Liver (tissue), 9 donors: ENCODE measurements around the gene BMX. TPM values are rescaled to one million over a fixed set of nuclear protein-coding genes. Genes with fewer than 3 reads are reported as not detected.

Source experiments
- DNase-seq: peaks from one replicate; pipeline ENCODE4 v3.0.0-alpha.2; 2017; ENCODE audit warnings: low spot score
- H3K27ac ChIP-seq, 2 donors: one replicate each; pipeline ENCODE4 v1.7.0; 2013; ENCODE audit warnings: inconsistent platforms in 2 of 2, low read length in 2 of 2, control low read depth in 1 of 2, low read depth in 1 of 2, mild to moderate bottlenecking in 1 of 2
- H3K27me3 ChIP-seq, 4 donors: one replicate each; pipeline versions ENCODE4 v1.6.1 to v1.7.0; 2013; ENCODE audit warnings: low read length in 3 of 4, inconsistent platforms in 1 of 4, mild to moderate bottlenecking in 1 of 4, moderate library complexity in 1 of 4; ENCODE audit not compliant: control insufficient read depth in 4 of 4, insufficient read depth in 4 of 4
- H3K36me3 ChIP-seq, 4 donors: one replicate each; pipeline versions ENCODE4 v1.6.1 to v1.7.0; 2013; ENCODE audit warnings: low read length in 3 of 4, mild to moderate bottlenecking in 3 of 4, low read depth in 1 of 4, moderate library complexity in 1 of 4; ENCODE audit not compliant: control insufficient read depth in 4 of 4, insufficient read depth in 3 of 4
- H3K4me1 ChIP-seq, 4 donors: one replicate each; pipeline versions ENCODE4 v1.6.1 to v1.7.0; 2013; ENCODE audit warnings: low read length in 3 of 4, mild to moderate bottlenecking in 3 of 4, moderate library complexity in 1 of 4; ENCODE audit not compliant: control insufficient read depth in 4 of 4, insufficient read depth in 4 of 4
- H3K4me3 ChIP-seq, 3 donors: one replicate each; pipeline versions ENCODE4 v1.6.1 to v1.7.0; 2013; ENCODE audit warnings: low read length in 3 of 3, control low read depth in 1 of 3, low read depth in 1 of 3, mild to moderate bottlenecking in 1 of 3
- H3K9ac ChIP-seq, 2 donors: one replicate each; pipeline ENCODE4 v1.7.0; 2013; ENCODE audit warnings: low read length in 2 of 2, mild to moderate bottlenecking in 2 of 2, moderate library complexity in 2 of 2, control low read depth in 1 of 2, low read depth in 1 of 2
- H3K9me3 ChIP-seq, 4 donors: one replicate each; pipeline versions ENCODE4 v1.6.1 to v1.7.0; 2013; ENCODE audit warnings: low read length in 3 of 4; ENCODE audit not compliant: control insufficient read depth in 4 of 4
- ATF3 ChIP-seq: IDR thresholded peaks from 2 replicates; pipeline ENCODE4 v1.6.1; 2016; ENCODE audit warnings: antibody characterized with exemption
- EGR1 ChIP-seq, 2 donors: IDR thresholded peaks; 2 replicates each; pipeline ENCODE4 v1.6.1; 2016 to 2018; ENCODE audit warnings: antibody characterized with exemption in 2 of 2, low read depth in 2 of 2
- FOXA1 ChIP-seq: IDR thresholded peaks from 2 replicates; pipeline ENCODE4 v1.6.1; 2016; ENCODE audit warnings: antibody characterized with exemption
- FOXA2 ChIP-seq: IDR thresholded peaks from 2 replicates; pipeline ENCODE4 v1.6.1; 2016; ENCODE audit warnings: antibody characterized with exemption
- GABPA ChIP-seq, 2 donors: IDR thresholded peaks in 1 of 2; conservative IDR thresholded peaks in 1 of 2; 2 replicates each; pipeline ENCODE4 v1.6.1; 2016; ENCODE audit warnings: antibody characterized with exemption in 2 of 2, mild to moderate bottlenecking in 1 of 2, moderate library complexity in 1 of 2
- HNF4A ChIP-seq, 2 donors: conservative IDR thresholded peaks; 2 replicates each; pipeline ENCODE4 v1.6.1; 2016; ENCODE audit warnings: antibody characterized with exemption in 2 of 2, mild to moderate bottlenecking in 2 of 2
- HNF4G ChIP-seq: IDR thresholded peaks from 2 replicates; pipeline ENCODE4 v1.6.1; 2016; ENCODE audit warnings: antibody characterized with exemption
- JUND ChIP-seq, 2 donors: IDR thresholded peaks; 2 replicates each; pipeline ENCODE4 v1.6.1; 2016; ENCODE audit warnings: antibody characterized with exemption in 2 of 2
- NR2F2 ChIP-seq: IDR thresholded peaks from 2 replicates; pipeline ENCODE4 v1.6.1; 2016; ENCODE audit warnings: antibody characterized with exemption
- RAD21 ChIP-seq, 2 donors: IDR thresholded peaks; 2 replicates each; pipeline ENCODE4 v1.6.1; 2016; ENCODE audit warnings: antibody characterized with exemption in 2 of 2, mild to moderate bottlenecking in 2 of 2
- REST ChIP-seq: IDR thresholded peaks from 2 replicates; pipeline ENCODE4 v1.6.1; 2016; ENCODE audit warnings: antibody characterized with exemption, mild to moderate bottlenecking
- SP1 ChIP-seq: IDR thresholded peaks from 2 replicates; pipeline ENCODE4 v1.6.1; 2018; ENCODE audit warnings: antibody characterized with exemption, mild to moderate bottlenecking
- YY1 ChIP-seq: IDR thresholded peaks from 2 replicates; pipeline ENCODE4 v1.6.1; 2016; ENCODE audit warnings: antibody characterized with exemption, mild to moderate bottlenecking
- ZBTB33 ChIP-seq: IDR thresholded peaks from 2 replicates; pipeline ENCODE4 v1.6.1; 2016; ENCODE audit warnings: antibody characterized with exemption
- WGBS: extraction: QIAGEN DNeasy Blood & Tissue Kit; methylation state at CpG from one replicate; pipeline ENCODE4 v1.1.7; 2013; 5-methylcytosine and 5-hydroxymethylcytosine counted together
- polyA plus RNA-seq, 2 donors: library from polyadenylated mRNA; stranded (reverse) in 1 of 2; unstranded in 1 of 2; fragments of 200-250 nt in 1 of 2; fragments of >200 nt in 1 of 2; fragmentation: Nextera tagmentation in 1 of 2; extraction: Ambion mirVana in 1 of 2; gene quantifications; one replicate each; pipeline versions ENCODE4 v1.2.1 to v1.2.3, GENCODE V29; 2013 to 2015
- total RNA-seq, 2 donors: library from RNA; depleted of rRNA; stranded (reverse); fragments of >200 nt; gene quantifications; one replicate each; pipeline ENCODE4 v1.2.3, GENCODE V29; 2014
- TF ChIP-seq, protein P1 (sequence below): fragments of 150-350 bp; IDR thresholded peaks from 2 replicates; pipeline ENCODE4 v1.5.1; 2017; ENCODE audit warnings: improper control_type of control experiment, low read depth, low read length; ENCODE audit not compliant: missing input control
- donor health status: healthy.
- donor health status: healthy.
- donor health status: healthy.
- donor health status: healthy.
- donor health status: healthy.

Gene BMX
- total and polyA plus RNA-seq, 4 donors: 0.23 to 0.67 (median 0.33) TPM

DNA sequence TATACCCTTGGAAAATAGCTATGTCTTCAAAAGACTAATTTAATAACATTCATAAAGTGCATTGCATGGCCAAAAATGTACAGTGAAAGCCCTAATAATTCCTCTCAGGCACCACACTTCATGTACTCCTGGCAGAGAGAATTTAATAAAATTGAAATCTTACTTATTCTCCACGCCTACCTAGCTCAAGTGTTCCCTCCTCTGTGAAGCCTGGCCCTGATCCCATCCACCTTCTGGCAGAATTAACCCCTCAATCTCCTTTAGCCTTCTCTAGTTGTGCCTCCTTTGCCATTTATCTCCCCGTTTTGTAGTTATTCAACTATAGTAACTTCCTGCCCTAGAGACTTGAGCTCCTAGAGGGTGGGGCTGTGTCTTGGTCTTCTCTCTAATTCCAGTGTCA, 73.4 kb downstream of the BMX start:
- no peak overlapping the region for H3K4me3 ChIP-seq
- no peaks in the 10 kb centered on the region for H3K36me3 ChIP-seq
- no peaks in the 10 kb centered on the region for H3K4me1 ChIP-seq
- no peaks in the 10 kb centered on the region for H3K9me3 ChIP-seq
- TF ChIP-seq NR2F2 (no peak), FOXA1 (no peak), JUND (IDR thresholded peaks at IDR 0.05) (no peak), GABPA (IDR thresholded peaks at IDR 0.05 in 1 of 2, conservative IDR thresholded peaks at IDR 0.05 in 1 of 2) (no peak), REST (no peak), HNF4G (no peak)
- no peak overlapping the region for H3K27ac ChIP-seq
- 85% methylated on average over 2 of the region's 2 CpGs for WGBS
- H3K27me3 ChIP-seq: peaks cover 0 to 2% (median 0%) of the 10 kb centered on the region in 4 donors
- H3K9ac ChIP-seq: no peak overlapping the region
- no peak for DNase-seq

GRCh38 chrX:15576019-15576418, 75.4 kb downstream of the BMX start:
- Histone ChIP-seq H3K36me3 (no peaks in the 10 kb centered on the region), H3K4me1 (no peaks in the 10 kb centered on the region), H3K9ac (no peak overlapping the region), H3K27ac (no peak overlapping the region), H3K4me3 (no peak overlapping the region), H3K27me3 (peaks cover 0 to 2% (median 0%) of the 10 kb centered on the region in 4 donors), H3K9me3 (no peaks in the 10 kb centered on the region)
- no peak for DNase-seq
- WGBS: 62% methylated on average over 1 of the region's 1 CpG
- no peak for TF ChIP-seq JUND (IDR thresholded peaks at IDR 0.05)

DNA sequence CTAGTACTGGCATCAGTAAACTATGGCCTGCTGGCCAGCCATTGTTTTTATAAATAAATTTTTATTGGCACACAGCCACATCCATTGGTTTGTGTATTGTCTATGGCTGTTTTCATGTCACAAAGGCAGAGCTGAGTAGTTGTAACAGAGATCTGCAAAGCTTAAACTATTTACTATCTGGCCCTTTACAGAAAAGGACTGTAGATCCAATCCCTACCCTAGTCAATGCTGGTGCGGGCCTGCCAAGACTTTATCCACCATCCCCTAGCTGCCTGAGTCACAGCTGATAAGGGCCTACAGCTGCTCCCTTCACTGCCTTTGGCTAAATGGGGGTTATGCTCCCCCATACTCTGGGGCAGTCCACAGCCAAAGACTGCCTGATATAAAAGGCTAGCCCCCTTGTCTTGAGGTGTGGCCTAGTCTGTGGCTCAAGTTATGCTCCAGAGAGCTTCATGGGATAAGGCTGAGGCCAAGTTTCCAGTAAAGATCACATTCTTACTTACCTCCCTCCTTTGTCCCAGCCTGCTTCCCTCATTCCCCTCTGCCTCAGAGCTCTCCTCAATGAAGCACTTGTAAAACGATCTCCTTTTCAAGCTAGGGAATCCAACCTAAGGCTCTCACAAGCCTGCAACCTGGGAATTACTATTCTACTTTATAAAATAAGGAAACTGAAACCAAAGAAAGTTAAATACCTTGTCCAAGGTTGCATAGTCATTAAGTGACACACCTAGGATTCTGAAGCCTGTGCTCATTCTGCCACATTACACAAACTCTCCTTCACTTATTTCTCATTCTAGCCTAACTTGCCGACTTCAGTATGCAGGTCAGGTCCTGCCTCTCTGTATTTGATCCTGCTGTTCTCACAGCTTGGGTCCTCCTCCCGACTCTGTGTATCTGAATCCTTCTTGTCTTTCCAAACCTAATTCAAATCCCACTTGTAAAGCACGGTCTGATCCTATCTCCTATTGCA, 79.5 kb downstream of the BMX start:
- no peak overlapping the region for H3K27ac ChIP-seq
- no peak for TF ChIP-seq ZBTB33
- no peak for TF ChIP-seq RAD21 (IDR thresholded peaks at IDR 0.05)
- TF ChIP-seq GABPA (IDR thresholded peaks at IDR 0.05 in 1 of 2, conservative IDR thresholded peaks at IDR 0.05 in 1 of 2): no peak
- TF ChIP-seq HNF4A (conservative IDR thresholded peaks at IDR 0.05): no peak
- TF ChIP-seq EGR1 (IDR thresholded peaks at IDR 0.05; ENCODE audit: low read depth in 2 of 2): no peak
- TF ChIP-seq SP1: no peak
- TF ChIP-seq, protein P1, sequence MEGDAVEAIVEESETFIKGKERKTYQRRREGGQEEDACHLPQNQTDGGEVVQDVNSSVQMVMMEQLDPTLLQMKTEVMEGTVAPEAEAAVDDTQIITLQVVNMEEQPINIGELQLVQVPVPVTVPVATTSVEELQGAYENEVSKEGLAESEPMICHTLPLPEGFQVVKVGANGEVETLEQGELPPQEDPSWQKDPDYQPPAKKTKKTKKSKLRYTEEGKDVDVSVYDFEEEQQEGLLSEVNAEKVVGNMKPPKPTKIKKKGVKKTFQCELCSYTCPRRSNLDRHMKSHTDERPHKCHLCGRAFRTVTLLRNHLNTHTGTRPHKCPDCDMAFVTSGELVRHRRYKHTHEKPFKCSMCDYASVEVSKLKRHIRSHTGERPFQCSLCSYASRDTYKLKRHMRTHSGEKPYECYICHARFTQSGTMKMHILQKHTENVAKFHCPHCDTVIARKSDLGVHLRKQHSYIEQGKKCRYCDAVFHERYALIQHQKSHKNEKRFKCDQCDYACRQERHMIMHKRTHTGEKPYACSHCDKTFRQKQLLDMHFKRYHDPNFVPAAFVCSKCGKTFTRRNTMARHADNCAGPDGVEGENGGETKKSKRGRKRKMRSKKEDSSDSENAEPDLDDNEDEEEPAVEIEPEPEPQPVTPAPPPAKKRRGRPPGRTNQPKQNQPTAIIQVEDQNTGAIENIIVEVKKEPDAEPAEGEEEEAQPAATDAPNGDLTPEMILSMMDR: no peak
- no peak for TF ChIP-seq REST
- no peak for TF ChIP-seq FOXA2
- TF ChIP-seq YY1: no peak
- TF ChIP-seq ATF3: no peak
- TF ChIP-seq FOXA1: no peak

More for the DNA sequence above, 79.5 kb downstream of the BMX start:
- H3K9ac ChIP-seq: no peak overlapping the region
- no peaks in the 10 kb centered on the region for H3K27me3 ChIP-seq
- WGBS: 80% methylated on average over 5 of the region's 5 CpGs
- no peaks in the 10 kb centered on the region for H3K9me3 ChIP-seq
- H3K36me3 ChIP-seq: no peaks in the 10 kb centered on the region
- no peak overlapping the region for H3K4me3 ChIP-seq
- H3K4me1 ChIP-seq: no peaks in the 10 kb centered on the region
- DNase-seq: peak; percentile 44
